Measurements from ENCODE around the gene HS3ST5. TPM values are rescaled to one million over a fixed set of nuclear protein-coding genes. Genes with fewer than 3 reads are reported as not detected.

HS3ST5 gene
- total and polyA plus RNA-seq, 2 donors (not counting 1 experiment from before 2014, with no cell fraction given), result under 0.01 TPM; not detected in 1

DNA sequence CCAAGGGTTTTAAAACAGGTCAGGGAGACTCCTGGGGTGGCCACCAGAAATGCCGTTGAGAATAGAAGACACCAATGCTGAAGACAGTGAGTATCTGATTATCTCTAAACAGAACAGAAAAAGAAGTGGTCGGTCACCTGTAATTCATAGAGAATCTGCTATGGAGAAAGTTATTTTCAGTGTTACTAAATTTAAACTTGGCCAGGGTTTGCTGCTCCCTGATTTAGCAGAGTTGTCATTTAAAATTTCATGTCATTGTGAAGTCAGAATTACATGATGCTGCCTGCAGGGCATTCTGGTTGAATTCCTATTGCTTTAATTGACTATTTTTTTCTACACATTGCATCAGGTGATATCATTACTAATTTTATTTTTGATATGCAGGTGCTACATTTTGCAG, 114.1 kb downstream of the HS3ST5 start:
- TF ChIP-seq EZH2 (IDR thresholded peaks at IDR 0.05; ENCODE audit: low read length, missing control alignments), result no peak
- TF ChIP-seq, protein P1, sequence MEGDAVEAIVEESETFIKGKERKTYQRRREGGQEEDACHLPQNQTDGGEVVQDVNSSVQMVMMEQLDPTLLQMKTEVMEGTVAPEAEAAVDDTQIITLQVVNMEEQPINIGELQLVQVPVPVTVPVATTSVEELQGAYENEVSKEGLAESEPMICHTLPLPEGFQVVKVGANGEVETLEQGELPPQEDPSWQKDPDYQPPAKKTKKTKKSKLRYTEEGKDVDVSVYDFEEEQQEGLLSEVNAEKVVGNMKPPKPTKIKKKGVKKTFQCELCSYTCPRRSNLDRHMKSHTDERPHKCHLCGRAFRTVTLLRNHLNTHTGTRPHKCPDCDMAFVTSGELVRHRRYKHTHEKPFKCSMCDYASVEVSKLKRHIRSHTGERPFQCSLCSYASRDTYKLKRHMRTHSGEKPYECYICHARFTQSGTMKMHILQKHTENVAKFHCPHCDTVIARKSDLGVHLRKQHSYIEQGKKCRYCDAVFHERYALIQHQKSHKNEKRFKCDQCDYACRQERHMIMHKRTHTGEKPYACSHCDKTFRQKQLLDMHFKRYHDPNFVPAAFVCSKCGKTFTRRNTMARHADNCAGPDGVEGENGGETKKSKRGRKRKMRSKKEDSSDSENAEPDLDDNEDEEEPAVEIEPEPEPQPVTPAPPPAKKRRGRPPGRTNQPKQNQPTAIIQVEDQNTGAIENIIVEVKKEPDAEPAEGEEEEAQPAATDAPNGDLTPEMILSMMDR (conservative IDR thresholded peaks at IDR 0.05 in 1 of 2, IDR thresholded peaks at IDR 0.05 in 1 of 2; ENCODE audit: low read depth in 1 of 2, low read length in 2 of 2), result no peak

DNA sequence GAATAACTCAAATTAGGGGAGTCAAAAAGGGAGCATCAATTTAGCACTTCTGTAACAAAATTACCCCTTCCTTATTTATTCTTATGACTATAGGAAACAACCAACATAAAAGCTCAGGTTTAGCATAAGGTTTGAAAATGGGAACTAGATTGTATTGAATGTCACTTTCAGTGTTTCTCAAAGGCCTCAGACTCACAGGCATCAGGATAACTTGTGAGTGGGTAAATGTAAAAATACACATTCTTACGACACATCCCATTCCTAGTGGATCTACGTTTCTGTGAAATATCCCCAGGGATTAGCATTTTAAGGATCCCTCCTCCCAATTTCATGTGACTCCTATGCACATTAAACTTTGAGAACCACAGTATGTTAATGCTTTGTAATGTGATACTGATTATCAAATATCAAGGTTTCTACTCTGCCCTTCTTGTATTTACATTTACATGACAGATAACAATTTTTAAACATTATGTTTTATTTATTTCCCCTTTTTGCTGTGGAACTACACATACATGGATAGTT, 114.8 kb downstream of the HS3ST5 start:
- no peaks in the 10 kb centered on the region for H3K36me3 ChIP-seq (ENCODE audit: control insufficient read depth, insufficient read depth, low read length)
- no peak overlapping the region for H3K4me2 ChIP-seq (ENCODE audit: extremely low read depth, insufficient read depth, low read length)
- H3K4me1 ChIP-seq (ENCODE audit: control insufficient read depth, extremely low read depth, insufficient read depth, low read length), result no peaks in the 10 kb centered on the region
- DNase-seq (ENCODE audit: low read depth in 2 of 2), result no peak
- no peak overlapping the region for H3K27ac ChIP-seq (ENCODE audit: insufficient read depth, low read length)
- no peaks in the 10 kb centered on the region for H4K20me1 ChIP-seq (ENCODE audit: control insufficient read depth, extremely low read depth, insufficient read depth, low read length)
- no peak overlapping the region for H3K4me3 ChIP-seq (replicated peaks in 1 of 4; ENCODE audit: control extremely low read depth in 1 of 4, insufficient read depth in 1 of 4, low read depth in 3 of 4, low read length in 4 of 4)
- H3K27me3 ChIP-seq (ENCODE audit: control insufficient read depth, insufficient read depth, low read length), result no peaks in the 10 kb centered on the region
- H3K9me3 ChIP-seq (ENCODE audit: control insufficient read depth, insufficient read depth, low read depth, low read length), result no peaks in the 10 kb centered on the region
- TF ChIP-seq, protein P1 (conservative IDR thresholded peaks at IDR 0.05 in 1 of 2, IDR thresholded peaks at IDR 0.05 in 1 of 2; ENCODE audit: low read depth in 1 of 2, low read length in 2 of 2), result no peak
- no peak for TF ChIP-seq EZH2 (IDR thresholded peaks at IDR 0.05; ENCODE audit: low read length, missing control alignments)
- no peak overlapping the region for H3K9ac ChIP-seq (ENCODE audit: insufficient read depth, low read length)
- no peaks in the 10 kb centered on the region for H3K79me2 ChIP-seq (ENCODE audit: control insufficient read depth, insufficient read depth, low read length)
- H2AFZ ChIP-seq (ENCODE audit: low read length), result no peak overlapping the region

More for the DNA sequence above, 114.1 kb downstream of the HS3ST5 start:
- Histone ChIP-seq H4K20me1 (ENCODE audit: control insufficient read depth, extremely low read depth, insufficient read depth, low read length) (no peaks in the 10 kb centered on the region), H3K9ac (ENCODE audit: insufficient read depth, low read length) (no peak overlapping the region), H3K4me1 (ENCODE audit: control insufficient read depth, extremely low read depth, insufficient read depth, low read length) (no peaks in the 10 kb centered on the region), H3K4me3 (replicated peaks in 1 of 4; ENCODE audit: control extremely low read depth in 1 of 4, insufficient read depth in 1 of 4, low read depth in 3 of 4, low read length in 4 of 4) (no peak overlapping the region), H3K36me3 (ENCODE audit: control insufficient read depth, insufficient read depth, low read length) (no peaks in the 10 kb centered on the region), H3K79me2 (ENCODE audit: control insufficient read depth, insufficient read depth, low read length) (no peaks in the 10 kb centered on the region), H3K27me3 (ENCODE audit: control insufficient read depth, insufficient read depth, low read length) (no peaks in the 10 kb centered on the region), H3K4me2 (ENCODE audit: extremely low read depth, insufficient read depth, low read length) (no peak overlapping the region), H2AFZ (ENCODE audit: low read length) (no peak overlapping the region), H3K9me3 (ENCODE audit: control insufficient read depth, insufficient read depth, low read depth, low read length) (no peaks in the 10 kb centered on the region), H3K27ac (ENCODE audit: insufficient read depth, low read length) (no peak overlapping the region)
- no peak for DNase-seq (ENCODE audit: low read depth in 2 of 2)

DNA sequence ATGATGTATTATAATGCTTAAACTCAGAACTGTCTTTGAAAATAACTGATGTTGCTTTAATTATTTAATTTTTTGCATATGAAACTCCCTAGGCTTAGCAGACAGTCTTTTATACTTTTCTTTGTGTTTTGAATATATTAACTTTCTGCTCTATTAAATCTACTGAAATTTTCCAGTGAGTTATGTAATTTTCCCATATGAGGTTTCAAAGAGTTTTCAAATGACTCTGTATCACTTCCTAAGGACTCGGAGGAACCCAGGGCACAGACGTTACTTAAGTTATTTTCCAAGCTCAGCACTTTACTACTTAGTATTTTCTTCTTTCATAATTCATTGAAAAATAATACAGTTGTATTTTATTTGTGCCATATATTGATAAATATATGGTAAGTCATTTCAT, 122.6 kb downstream of the HS3ST5 start:
- H3K27me3 ChIP-seq (ENCODE audit: control insufficient read depth, insufficient read depth, low read length), result no peaks in the 10 kb centered on the region
- H3K9ac ChIP-seq (ENCODE audit: insufficient read depth, low read length), result no peak overlapping the region
- H3K79me2 ChIP-seq (ENCODE audit: control insufficient read depth, insufficient read depth, low read length), result no peaks in the 10 kb centered on the region
- no peak overlapping the region for H3K4me2 ChIP-seq (ENCODE audit: extremely low read depth, insufficient read depth, low read length)
- TF ChIP-seq EZH2 (IDR thresholded peaks at IDR 0.05; ENCODE audit: low read length, missing control alignments), result no peak
- TF ChIP-seq, protein P1 (conservative IDR thresholded peaks at IDR 0.05 in 1 of 2, IDR thresholded peaks at IDR 0.05 in 1 of 2; ENCODE audit: low read depth in 1 of 2, low read length in 2 of 2), result no peak
- no peak for DNase-seq (ENCODE audit: low read depth in 2 of 2)
- H3K27ac ChIP-seq (ENCODE audit: insufficient read depth, low read length), result no peak overlapping the region
- no peaks in the 10 kb centered on the region for H3K36me3 ChIP-seq (ENCODE audit: control insufficient read depth, insufficient read depth, low read length)
- H3K9me3 ChIP-seq (ENCODE audit: control insufficient read depth, insufficient read depth, low read depth, low read length), result no peaks in the 10 kb centered on the region
- H3K4me1 ChIP-seq (ENCODE audit: control insufficient read depth, extremely low read depth, insufficient read depth, low read length), result no peaks in the 10 kb centered on the region
- H3K4me3 ChIP-seq (replicated peaks in 1 of 4; ENCODE audit: control extremely low read depth in 1 of 4, insufficient read depth in 1 of 4, low read depth in 3 of 4, low read length in 4 of 4), result no peak overlapping the region
- H2AFZ ChIP-seq (ENCODE audit: low read length), result no peak overlapping the region
- no peaks in the 10 kb centered on the region for H4K20me1 ChIP-seq (ENCODE audit: control insufficient read depth, extremely low read depth, insufficient read depth, low read length)

All from fibroblast of lung (primary cell).